Spleen (tissue), 7 donors: Measurements from ENCODE around the gene BABAM1.

ENCODE experiments used
- CTCF ChIP-seq, 11 experiments: fragments of 200-600 bp in 7 of 11; fragments of 450-650 bp in 4 of 11; sonication (generic) in 4 of 11; IDR thresholded peaks in 8 of 11; conservative IDR thresholded peaks in 3 of 11; 1 replicate in 7 of 11; 2 replicates in 4 of 11; pipeline versions ENCODE4 v1.4.0 to v1.8.0; 2016 to 2021; ENCODE audit warnings: antibody characterized with exemption in 11 of 11, inconsistent platforms in 4 of 11, mild to moderate bottlenecking in 1 of 11
- POLR2A ChIP-seq, 3 donors: fragments of 450-650 bp; IDR thresholded peaks; one replicate each; pipeline ENCODE4 v1.5.1; 2017; ENCODE audit warnings: antibody characterized with exemption in 3 of 3, mild to moderate bottlenecking in 1 of 3
- POLR2AphosphoS5 ChIP-seq, 3 donors: sonication (generic); formaldehyde crosslinking; IDR thresholded peaks; one replicate each; pipeline ENCODE4 v1.5.1; 2017; ENCODE audit warnings: antibody characterized with exemption in 3 of 3
- donor health status: DM: no; HTN: no; CAD: no; lungs with moderate emphysema.
- donor health status: DM: no; HTN: no; CAD: no.
- donor health status: DM: no; HTN: no; CAD: no.

- TF ChIP-seq CTCF (IDR thresholded peaks at IDR 0.05 in 8 of 11, conservative IDR thresholded peaks at IDR 0.05 in 3 of 11) (no peak), POLR2AphosphoS5 (IDR thresholded peaks at IDR 0.05) (no peak), POLR2A (IDR thresholded peaks at IDR 0.05) (no peak)
Measured at GRCh38 chr19:17227798-17228367, 39.4 kb upstream of the BABAM1 start.
